Embryonic facial prominence (tissue), 1 donor: ENCODE measurements around the gene GALT.

Source experiments
- DNase-seq: peaks from one replicate; pipeline ENCODE4 v3.0.0-alpha.2; 2016; ENCODE audit errors: extremely low spot score

Gene GALT

DNA sequence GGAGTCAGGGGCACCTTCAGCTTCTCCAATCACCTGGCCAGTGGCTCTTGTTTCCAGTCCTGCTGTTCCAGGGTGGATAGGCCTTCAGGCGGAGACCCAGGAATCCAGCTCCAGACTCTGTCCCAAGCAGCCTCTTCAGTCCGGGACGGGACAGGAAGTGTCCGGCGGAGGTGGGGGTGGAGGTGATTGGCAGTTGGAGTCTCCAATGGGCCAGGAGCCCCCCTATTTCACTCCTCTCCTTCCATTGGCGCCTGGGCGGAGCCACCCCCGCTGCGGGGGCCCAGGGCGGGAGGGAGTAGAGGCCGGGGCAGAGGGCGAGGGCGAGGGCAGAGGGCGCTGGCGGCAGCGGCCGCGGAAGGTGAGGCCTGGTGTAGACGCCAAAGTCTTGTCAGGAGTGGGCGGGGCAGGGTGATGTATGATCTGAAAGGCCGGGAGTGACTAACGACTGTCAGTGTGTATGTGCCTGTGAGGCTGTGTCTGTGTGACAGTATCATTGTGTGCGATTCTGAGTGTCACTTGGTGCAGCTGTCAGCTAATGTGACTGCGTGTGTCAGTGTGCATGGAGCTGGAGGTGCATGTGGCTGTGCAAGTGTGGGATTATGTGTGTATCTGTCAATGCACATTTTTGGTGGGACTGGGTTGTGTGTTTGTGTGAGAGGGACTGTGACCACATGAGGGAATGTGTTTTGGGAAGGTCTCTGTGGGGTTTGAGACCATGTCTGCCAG lies 5.6 kb downstream of the GALT start, which contains the start of gene IL11RA:
Gene IL11RA, plus strand, starts transcription at position 310 of the 726 bp plus-strand sequence. CDS start 3,033 bp downstream, outside the sequence.
- no peak for DNase-seq

DNA sequence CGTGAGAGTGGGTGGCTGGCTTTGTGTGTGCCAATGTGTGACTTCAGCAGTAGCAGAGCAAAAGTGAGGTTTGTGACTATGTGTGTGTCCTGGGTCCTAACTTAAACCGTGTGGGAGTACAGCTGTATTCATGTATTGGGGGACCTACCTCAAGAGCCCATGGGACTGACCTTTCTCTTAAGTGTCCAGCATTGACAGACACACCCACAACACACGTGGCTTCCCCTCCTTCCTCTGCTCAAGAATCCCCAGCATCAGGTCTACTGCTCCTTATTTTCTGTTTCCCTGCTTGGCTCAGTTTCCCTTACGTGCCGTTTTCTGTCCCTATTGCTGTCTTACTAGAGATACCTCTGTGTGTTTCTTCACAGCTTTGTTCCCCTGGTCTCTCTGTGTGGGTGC lies 6.1 kb downstream of the GALT start:
- no peak for DNase-seq

DNA sequence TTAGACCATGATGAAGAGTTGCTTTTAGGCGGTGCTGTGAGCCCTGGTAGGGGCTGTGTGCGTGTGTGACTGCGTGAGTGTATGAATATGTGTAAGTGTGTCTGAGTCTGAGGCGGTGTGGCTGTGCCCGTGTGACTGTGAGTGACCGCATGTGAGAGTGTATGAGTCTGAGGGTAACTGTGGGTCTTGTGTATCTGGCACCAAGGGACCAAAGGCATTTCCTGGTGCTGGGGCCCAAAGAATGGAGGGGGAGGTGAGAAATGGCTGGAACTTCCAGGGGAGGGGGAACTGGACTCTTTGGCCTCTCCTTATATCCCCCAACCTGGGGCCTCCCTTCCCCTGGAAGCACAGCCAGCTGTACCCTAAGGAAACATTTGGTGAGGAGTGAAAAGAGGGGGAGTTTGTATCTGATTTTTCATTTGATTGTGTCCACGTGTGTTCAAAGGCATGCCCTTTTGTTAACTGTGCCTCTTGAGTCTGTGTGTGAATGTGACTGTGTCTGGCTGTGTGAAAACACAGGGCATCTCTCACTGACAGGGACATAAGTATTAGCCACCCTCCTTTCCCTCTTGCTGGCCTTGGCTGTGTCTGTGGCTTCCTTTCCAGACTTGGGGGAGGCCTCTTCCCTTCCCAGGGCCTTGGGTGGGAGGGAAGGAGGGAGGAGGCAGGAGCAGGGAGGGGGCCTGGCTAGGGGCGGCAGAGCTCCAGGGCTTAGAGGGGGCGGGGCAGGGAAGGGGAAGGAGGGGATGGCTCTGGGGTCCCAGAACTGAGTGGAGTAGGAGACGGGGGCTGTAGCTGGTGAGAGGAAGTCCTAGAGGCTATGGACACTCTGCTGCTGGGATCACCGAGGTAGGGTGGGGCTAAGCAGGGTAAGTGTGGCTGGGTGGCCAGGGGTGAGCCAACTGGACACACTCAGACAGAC lies 6.9 kb downstream of the GALT start:
- peak; percentile 68 for DNase-seq

DNA sequence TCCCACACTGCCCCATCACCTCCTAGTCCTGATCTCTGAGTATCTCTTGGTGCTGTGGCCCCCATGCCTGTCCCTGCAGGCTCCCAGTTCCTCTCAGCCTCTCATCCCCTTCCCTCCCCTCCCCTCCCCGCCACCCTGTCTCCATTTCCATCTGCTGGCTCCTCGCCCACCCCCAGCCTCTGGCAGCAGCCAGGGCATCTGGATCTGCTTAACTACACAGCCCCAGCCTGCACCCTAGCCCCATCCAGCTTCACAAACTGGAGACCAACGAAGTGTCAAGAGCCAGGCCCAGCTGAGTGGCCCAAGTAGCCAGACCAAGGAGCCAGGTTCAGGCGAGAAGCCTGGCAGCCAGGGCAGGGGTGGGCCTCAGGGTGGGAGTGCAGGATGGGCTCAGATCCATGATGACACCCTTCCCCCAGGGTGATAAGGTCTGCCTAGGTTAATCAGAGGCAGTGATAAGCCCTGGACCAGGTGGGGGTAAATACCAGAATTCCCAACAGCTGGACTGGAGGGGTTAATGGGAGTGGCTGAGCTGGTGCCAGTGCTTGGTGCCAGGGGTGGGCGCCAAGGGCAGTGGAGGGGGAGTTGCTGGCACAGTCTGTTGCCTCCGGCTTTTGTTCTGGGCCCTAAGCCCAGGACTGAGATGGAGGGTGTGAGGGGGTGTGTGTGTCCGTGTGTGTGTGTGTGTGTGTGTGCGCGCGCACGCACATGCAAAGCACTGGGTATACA lies 8.0 kb downstream of the GALT start:
- DNase-seq, result peak; percentile 76

DNA sequence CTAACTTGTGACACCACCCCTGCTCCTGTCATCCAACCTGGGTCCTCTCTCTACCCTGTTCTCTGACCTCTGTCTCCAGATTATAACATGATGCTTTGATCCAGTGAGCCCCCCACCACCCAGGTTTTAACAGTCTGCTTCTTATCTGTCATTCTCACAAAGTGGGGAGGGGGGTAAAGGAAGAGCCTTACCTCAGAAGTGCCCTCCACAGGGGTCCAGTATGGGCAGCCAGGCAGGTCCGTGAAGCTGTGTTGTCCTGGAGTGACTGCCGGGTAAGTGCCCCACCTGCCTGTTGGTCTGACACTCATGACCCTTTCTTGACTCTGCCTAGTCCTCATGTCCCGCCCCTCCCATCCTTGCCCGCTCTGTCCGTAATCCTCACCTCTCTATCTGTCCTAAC lies 8.9 kb downstream of the GALT start:
- no peak for DNase-seq

DNA sequence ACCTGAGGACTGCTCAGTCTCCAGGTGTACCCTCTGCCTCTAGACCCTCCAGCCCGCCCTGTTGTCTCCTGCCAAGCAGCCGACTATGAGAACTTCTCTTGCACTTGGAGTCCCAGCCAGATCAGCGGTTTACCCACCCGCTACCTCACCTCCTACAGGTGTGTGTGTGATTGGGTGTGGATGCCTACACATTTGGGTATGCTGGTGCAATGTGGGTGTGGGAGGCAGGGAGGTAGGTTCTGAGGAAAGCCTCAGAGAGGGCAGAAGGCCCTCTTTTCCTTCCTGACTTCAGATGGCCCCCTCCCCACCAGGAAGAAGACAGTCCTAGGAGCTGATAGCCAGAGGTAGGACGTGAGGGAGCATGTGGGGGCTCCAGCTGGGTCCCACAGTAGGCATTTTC lies 10.5 kb downstream of the GALT start:
- DNase-seq, result no peak

DNA sequence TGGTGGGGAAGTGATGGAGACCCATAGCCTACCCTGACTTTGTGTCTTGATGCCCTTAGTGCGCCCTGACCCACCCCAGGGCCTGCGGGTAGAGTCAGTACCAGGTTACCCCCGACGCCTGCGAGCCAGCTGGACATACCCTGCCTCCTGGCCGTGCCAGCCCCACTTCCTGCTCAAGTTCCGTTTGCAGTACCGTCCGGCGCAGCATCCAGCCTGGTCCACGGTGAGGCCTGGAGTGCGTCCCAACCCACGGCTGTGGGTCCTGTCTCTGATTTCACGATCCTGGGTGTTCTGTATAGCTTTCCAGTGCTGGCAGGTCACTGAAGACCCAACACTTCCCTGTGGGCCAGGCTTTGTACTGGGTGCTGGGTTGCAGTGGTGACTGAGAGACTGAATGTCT lies 12.0 kb downstream of the GALT start:
- no peak for DNase-seq

DNA sequence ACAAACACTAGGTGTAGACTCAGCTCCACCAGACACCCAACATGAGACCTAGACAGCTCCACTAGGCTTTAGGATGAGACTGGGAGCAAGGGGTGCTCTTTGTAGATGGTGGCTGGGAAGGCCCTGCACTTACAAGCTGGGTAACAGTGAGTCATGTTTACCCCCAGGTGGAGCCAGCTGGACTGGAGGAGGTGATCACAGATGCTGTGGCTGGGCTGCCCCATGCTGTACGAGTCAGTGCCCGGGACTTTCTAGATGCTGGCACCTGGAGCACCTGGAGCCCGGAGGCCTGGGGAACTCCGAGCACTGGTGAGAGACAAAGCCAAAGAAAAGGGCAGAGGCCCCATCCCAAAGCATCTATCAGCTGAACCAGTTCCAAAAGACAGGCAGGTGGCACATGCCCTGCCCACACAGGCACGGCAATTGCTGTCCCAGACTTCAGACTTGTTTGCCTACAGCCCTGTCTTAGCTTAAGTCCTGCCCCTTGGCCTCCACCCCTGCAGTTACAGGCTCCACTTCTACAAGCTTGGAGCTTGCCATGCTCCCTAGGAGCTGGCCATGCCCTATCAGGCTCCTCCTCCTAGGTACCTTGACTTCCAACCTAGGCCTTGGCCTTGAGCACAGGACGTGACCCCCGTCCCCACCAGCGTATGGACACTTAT lies 13.2 kb downstream of the GALT start:
- DNase-seq, result no peak

DNA sequence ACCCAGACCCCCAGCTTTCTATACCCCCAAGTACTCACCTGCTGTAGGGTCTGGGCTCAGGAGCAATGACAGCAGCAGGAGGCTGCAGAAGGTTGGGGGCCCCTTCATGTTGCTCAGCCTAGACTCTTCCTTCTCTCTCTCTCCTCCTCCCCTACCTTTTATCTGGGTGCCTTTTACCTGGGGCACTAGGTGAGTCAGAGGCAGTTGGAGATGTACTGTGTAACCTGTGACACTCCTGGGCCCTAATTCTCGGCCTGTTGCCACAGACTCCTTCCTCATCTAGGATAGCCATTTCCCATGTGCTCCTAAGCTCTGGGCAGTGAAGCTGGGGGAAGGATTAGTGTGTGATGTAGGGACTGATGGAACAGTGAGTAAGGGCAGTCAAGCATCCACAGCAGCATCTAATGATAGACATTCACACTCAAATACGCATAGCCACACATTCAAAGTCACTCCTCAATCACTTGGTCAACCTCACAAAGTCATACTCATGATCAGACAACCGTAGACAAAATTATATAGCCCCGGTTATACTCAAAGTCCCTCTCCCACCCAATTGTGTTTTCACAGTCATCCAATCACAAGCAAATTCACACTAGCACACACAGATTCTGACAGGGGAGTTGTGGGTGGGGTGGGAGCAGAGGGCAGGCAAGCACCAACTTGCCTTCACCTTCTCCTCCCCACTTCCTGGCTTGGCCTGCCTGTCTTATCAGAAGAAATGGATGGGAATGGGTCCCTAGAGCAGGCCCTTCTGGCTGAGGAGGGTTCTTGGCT lies 16.2 kb downstream of the GALT start, which contains the start of gene CCL27:
Gene CCL27, minus strand, starts transcription at position 132 of the 777 bp plus-strand sequence. Its CDS starts 24 bp downstream, at position 108.
- no peak for DNase-seq

DNA sequence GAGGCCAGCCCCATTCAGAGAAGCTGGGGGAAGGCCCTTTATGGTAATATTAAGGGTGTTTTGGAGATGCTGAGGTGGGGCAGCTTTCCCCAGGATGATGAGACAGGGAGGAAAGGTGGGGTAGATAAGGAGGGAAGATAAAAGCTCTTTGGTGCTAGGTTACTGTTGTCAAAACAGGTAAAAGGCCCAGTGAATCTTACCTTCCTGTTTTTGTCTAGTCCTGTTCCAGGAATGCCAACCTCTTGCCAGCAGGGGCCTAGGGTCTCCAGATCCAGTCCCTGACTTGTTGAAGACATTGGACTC lies 16.8 kb downstream of the GALT start:
- no peak for DNase-seq

DNA sequence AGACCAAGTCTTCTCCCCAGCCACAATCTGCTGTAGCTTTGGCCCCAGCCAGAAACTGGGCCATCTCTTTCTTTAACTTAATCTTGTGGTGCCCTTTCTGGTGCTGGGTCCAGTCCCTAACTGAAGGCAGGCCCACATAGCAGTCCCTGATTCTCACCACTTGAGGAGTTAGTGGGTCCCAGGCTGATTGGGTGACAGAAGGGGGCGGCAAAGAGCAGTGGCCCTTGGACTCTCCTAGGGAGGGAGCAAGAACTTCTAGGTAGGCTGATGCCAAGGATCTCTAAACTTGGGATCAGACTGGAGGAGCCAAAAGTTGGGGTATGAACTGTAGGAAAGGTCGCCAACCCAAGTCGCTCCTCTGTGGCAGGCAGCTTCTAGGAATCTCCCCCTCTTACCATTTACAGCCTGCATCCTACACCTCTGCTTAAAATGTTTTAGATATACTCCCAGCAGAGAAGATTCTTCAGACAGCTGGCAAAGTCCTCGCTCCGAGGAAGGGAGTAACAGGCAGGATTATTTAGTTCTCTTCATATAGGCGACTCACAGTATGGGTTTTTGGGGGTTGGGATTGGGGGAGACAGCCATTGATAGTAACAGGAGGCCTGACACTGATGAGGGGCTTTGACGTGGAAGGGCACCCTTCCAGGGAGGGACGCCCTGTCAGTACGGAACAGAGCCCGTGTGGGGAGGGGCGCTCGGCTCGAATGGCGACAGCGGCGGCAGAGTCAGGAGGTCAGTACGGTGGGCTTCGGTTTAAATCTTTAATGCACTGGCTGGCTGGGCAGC lies 18.0 kb downstream of the GALT start:
- DNase-seq, result no peak

DNA sequence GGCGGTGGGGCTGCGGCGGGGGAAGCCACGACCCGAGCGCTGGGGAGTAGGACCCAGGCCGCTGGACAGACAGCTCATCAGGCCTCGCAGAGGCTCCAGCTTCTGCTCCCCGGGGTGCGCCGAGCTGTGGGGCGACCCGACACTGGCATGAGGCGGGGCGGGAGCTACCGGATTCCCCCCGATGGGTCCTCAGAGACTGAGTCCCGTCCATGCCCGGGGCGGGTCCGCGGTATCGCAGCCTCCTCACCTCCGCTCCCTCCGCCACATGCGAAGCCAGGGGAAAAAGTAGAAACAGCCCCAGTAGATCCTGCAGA lies 18.5 kb downstream of the GALT start:
- no peak for DNase-seq

DNA sequence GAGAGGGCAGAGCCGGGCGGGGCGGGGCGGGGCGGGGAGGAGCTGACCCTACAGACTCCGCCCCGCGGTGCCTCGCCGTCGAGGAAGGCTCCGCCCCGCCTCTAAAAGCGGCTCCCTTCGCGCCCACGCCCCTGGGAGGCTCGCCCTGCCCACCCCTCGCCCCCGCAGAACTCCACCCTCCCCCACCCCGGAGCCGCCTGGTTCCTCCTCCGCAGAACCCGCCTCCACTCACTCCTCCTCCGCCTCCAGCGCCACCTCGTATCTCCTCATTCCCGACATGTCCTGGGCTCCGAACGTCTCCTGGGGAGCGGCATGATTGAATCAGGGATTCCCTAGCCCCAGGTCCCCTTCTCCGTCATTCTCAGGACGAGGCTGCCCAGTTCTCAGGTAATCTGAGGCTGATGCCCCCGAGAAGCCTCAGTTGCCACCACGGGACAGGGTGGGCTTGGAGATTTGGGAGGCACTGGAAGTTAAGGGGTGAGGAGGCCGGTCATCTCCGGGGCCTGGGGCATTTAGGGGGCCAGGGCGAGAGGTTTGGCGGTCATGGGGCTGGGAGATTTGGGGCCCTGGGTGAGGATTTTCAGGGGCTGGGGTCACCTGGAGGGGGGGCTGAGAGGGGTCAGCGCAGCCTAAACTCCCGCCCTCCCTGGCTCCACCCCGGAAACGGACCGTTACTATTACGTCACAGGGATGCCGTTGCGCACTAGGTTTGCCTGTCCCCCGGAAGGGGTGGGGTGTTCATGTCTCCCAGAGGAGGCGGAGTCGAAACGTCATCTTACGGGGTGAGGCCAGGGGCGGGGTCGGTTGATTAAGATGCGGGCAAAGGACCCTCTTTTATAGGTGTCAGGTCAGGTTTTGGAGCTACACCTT lies 19.1 kb downstream of the GALT start:
- peak; percentile 95 for DNase-seq

DNA sequence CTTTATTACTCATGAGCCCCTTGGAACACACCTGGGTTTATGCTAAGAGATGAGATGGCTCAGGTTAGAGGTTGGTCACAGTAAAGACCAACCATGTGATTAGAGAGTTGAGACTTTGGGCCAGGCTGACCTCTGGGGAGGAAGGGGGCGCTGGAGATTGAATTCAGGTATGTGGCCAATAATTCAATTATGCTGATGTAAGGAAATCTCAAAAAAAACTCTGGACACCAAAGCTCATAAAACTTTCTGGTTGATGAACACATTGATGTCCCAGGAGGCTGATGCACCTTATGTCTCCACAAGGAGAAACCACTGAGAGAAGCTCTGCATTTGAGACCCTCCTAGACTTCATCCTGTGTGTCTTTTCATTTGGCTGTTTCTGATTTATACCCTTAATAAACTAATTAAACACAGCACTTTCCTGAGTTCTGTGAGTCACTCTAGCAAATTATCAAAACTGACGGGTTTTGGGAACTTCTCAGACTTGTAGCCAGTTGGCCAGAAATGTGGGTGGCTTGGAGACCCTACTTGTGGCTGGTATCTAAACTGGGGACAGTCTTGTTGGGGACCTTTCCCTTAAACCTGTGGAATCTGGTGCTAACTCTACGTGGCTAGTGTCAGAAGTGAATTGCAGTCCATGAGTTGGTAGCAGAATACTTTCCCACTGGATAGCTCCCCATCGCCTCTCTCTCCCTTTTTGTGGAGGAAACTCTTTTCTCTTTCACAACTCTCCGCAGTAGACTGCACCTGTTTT lies 23.5 kb downstream of the GALT start:
- DNase-seq, result no peak

DNA sequence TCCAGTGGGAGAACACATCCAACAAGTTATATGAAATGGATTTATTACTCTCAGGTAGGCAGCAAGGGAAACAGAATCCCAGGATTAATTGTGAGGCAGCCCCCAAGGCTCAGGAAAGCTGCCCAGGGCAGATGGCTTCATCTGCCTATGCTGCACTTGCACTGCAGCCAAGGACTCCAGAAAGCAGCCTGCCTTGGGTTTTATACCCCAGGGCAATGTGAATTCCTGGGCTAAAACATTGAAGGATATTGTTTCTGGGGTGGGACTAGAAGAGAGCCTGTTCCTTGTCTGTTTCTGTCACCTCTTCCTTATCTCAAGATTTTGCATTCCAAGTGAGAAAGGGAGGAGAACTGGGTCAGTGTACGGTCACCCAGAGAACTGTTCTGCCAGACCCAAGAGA lies 24.8 kb downstream of the GALT start:
- DNase-seq, result no peak

DNA sequence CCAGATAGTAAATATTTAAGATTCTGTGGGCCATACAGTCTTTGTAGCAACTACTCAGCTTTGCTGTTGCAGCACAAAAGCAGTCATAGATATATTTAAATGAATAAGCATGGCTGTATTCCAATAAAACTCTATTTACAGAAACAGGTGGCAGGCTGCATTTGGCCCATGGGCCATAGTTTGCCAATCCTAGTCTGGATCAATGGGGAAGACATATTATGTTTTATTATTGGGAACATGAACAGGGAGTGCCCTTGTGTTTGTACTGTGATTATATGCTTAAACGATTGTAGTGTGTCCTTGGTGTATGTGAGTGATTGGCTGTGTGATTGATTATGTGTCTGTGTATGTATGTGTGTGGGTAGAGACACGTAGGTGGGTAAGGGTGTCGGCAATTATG lies 28.0 kb downstream of the GALT start:
- DNase-seq, result no peak

DNA sequence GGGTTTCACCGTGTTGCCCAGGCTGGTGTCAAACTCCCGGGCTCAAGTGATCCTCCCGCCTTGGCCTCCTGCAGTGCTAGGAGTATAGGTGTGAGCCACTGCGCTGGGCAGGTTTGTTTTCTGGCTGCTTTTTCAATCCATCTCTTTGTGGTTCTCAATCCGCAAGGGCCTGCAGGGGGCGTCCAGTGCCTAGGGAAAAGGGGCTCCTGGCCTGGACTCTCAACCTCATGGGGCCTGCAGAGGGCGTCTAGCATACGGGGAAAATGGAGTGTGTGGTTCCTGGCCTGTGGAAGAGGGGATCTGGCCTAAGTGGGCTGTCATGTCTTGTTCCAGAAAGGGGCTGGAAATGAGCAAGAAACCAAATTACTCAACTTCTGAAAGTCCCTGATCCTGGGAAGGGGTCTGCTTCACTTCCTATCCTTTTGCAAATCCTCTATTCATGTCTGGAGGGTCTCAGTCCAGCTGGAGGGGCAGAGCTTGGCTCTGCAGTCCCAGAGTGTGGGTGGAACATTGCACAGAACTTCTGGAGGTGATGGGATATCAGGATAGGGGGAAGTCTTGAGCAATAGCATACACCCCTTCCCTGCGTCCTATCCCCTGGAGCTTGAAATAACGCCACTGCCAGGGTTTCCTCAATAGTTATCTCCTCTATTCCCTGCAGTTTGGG lies 28.7 kb downstream of the GALT start:
- no peak for DNase-seq

DNA sequence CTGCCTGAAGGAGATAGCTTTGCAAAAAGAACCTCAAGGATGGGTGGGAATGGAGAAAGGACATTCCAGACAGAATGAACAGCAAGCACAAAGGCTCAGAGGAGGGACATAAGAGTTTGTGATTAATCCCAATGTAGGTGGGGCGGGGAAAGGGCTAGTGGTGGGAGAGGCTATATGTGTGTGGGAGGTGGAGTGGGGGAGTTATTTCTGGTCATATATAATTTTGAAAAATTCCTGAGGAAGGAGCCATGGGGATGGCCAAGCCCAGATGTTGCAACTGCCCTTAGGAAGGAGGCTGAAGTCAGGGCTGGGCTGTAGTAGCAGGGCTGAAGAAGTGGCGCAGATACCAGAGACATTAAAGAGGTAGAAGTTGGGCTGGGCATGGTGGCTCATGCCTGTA lies 29.4 kb downstream of the GALT start:
- DNase-seq, result no peak
